Fibroblast of skin of left quadriceps (primary cell): ENCODE measurements around the gene FLG.
"Not testable (repeated sequence)": the region's sequence is repeated elsewhere in the genome, so short reads cannot be mapped to it uniquely, and the experiment has no call there.

Experiments
- DNase-seq, 2 experiments: peaks; one replicate each; pipeline ENCODE4 v3.0.0-alpha.2; 2013; ENCODE audit warnings: low read depth in 2 of 2

The FLG gene

GRCh38 chr1:152325111-152325510 lies at the start of gene FLG:
Gene FLG, minus strand, starts transcription at chr1:152325239. Its CDS starts 9,783 bp downstream, at chr1:152315456.
- no peak for DNase-seq

DNA sequence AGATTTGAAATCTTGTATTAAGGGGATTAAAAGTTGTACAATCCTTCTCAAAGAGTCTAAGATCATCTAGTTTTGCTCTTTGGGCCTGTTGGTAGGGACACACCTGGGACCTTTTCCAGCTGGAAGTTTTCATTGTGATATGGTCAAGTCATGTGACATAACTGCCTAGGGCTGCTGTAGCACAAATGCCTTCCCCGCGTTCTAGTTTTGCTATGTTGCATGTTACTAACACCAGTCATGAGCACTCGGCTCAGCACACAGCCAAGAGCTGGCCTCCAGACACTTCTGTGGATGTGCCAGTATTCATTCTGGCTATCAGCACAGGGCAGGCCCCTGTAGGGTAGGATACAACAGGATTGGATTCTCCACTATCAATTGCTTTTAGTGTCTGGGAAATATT lies 49.4 kb upstream of the FLG start:
- DNase-seq: no peak

- no peak for DNase-seq
Measured at GRCh38 chr1:152372672-152373071, 47.6 kb upstream of the FLG start.

GRCh38 chr1:152367436-152367835 lies 42.4 kb upstream of the FLG start:
- DNase-seq: no peak

DNA sequence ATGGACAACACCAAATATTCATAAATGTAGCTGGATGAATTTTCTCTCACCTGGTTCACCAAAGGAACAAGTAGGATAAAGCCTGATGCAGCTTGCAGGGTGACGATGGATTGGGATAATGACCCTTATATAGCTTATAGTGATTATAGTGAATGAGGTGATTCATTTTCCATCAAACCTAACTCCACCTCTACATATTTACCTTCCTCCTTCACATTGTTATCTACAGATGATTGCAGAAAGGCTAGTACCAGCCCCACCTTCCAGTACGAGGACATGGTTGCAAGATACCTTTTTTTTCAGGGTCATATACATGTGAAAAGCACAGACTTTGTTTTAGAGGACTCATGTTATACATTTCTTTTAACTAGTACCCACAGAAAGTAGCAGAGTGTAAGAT lies 34.9 kb upstream of the FLG start, which contains the start of gene FLG2:
Gene FLG2, minus strand, starts transcription at position 101 of the 400 bp plus-strand sequence. CDS start 1,122 bp downstream, outside the sequence.
- DNase-seq: no peak

DNA sequence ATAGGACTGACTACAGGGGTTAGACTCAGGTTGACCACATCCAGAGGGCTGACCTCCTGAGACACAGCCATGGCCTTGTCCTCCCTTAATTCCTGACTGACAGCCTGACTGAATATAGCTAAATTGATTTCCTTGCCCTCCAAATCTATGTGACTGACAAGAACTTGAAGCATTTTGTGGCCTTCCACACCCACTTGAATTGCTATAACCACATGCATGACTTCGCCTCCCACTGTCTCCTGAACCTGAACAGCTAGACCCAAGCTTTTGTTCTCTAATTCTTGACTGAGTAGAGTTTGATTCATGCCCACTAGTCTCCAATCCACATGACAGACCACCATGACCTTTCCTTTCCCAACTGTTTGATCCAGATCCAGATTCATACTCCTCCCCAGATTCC lies 31.7 kb upstream of the FLG start:
- no peak for DNase-seq

- no peak for DNase-seq
Measured at GRCh38 chr1:152349611-152350010, 24.6 kb upstream of the FLG start.

- DNase-seq: no peak
Measured at GRCh38 chr1:152348447-152348846, 23.4 kb upstream of the FLG start.

- DNase-seq: peak; percentile 17 to 21
Measured at GRCh38 chr1:152347116-152347728, 22.2 kb upstream of the FLG start.

DNA sequence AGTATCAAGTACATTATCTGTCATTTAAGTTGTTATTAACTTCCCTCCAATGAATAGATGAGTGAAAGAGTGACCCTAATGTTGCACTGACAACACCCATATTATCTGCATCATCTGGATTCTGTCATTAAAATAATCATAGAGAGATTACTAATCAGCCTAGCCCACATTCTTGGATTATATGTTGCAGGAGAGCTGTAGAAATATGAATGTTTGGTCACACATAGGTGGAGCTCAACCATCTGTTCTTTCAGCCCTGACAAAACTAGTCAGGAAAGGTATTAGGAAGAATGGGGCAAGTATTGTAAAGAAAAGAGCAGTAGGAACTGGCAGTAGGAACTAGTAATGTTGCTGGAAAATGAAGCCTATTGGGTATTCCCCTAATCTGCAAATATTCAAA lies 19.4 kb upstream of the FLG start:
- DNase-seq: no peak

- DNase-seq: no peak
Measured at GRCh38 chr1:152343006-152343405, 18.0 kb upstream of the FLG start.

DNA sequence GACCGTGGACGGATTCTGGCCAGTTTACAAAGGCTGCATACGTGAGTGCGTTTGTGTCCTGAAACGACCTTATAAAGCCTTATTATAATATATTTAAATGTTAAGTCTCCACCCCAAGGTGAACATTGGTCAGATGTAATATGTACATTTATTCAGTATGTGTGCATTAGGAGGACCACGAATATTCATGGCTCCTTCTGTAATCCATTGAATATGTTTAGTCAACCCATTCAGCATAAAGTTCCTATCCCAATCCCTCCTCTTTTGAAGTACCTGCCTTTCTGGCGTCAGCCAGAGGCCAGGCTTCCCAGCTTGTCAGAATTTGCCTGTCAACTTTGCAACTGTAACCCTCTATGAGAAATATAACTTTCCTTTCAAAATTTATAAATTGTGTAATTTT lies 10.4 kb upstream of the FLG start:
- no peak for DNase-seq

DNA sequence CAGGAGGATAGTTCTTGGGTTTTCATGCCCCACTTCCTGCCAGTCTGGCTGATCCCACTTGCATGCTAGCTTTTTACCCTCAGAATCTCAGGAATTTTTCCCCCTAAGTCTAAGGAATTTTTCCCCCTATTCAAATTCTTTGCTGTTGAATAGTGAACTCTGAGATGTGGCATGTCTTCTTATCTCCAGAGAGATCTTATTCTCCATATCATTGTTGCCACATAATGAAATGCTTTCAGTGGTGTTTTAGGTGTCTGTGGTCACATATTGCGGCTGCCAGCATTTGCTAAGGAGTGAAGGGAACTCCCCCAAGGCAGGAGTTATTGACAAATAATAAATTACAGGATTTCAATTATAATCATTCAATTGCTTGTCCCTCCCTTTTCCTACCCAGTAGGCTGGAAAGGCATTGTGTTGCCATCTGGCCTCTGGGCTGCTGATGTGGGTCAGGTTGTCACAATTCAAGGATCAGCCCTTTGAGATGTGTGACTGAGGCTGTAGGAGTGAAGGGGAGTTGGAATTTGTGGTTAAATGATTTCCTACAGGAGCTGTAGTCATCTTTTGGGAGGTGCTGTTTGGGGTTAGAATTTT lies 3.9 kb upstream of the FLG start:
- DNase-seq: peak; percentile 25 to 31

- DNase-seq: no peak
Measured at GRCh38 chr1:152313970-152314369, 11.1 kb downstream of the FLG start.

- no peak for DNase-seq
Measured at GRCh38 chr1:152313319-152313801, 11.7 kb downstream of the FLG start.

- not testable (repeated sequence) for DNase-seq
Measured at GRCh38 chr1:152312169-152312568, 12.9 kb downstream of the FLG start.

DNA sequence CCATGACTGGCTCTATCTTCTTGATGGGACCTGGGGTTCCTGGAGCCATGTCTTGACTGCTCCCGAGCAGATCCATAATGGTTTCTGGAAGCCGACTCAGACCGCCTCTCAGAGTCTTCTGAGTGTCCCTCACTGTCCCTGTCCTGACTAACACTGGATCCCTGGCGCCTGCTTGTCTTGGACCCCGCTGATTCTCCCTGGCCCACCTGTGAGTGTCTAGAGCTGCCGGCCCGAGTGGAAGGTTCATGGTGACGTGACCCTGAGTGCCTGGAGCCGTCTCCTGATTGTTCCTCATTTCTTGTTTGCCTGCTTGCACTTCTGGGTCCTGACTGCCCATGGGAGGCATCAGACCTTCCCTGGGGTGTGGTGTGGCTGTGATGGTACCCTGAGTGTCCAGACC lies 15.1 kb downstream of the FLG start:
- no peak for DNase-seq

DNA sequence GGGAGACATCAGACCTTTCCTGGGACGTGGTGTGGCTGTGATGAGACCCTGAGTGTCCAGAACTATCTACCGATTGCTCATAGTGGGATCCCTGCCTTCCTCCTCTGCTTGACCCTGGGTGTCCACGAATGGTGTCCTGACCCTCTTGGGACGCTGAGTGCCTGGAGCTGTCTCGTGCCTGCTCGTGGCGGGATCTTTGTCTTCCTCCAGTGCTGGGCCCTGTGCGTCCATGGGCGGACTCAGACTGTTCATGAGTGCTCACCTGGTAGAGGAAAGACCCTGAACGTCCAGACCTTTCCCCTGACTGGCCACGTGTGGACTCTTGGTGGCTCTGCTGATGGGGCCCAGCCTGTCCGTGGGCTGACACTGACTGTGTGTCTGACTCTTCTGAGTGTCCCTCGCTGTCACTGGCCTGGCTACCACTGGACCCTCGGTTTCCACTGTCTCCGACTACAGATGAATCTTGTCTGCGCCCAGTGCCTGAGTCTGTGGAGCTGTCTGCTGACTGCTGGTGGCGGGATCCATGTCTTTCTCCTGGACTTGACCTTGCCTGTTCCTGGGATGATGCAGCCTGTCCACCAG lies 15.6 kb downstream of the FLG start:
- DNase-seq: not testable (repeated sequence)

GRCh38 chr1:152308758-152309157 lies 16.3 kb downstream of the FLG start:
- not testable (repeated sequence) for DNase-seq

DNA sequence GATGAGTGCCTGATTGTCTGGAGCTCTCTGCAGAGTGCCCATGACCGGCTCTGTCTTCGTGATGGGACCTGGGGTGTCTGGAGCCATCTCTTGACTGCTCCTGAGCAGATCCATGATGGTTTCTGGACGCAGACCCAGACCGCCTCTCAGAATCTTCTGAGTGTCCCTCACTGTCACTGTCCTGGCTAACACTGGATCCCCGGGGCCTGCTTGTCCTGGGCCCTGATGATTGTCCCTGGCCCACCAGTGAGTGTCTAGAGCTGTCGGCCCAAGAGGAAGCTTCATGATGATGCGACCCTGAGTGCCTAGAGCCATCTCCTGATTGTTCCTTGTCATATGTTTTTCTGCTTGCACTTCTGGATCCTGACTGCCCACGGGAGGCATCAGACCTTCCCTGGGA lies 17.1 kb downstream of the FLG start:
- not testable (repeated sequence) for DNase-seq

GRCh38 chr1:152306123-152306522 lies 18.9 kb downstream of the FLG start:
- DNase-seq: not testable (repeated sequence)

- DNase-seq: not testable (repeated sequence)
Measured at GRCh38 chr1:152304773-152305172, 20.3 kb downstream of the FLG start.
